Choroid plexus epithelial cell (primary cell): Measurements from ENCODE around the gene PTX3.

ENCODE experiments used
- DNase-seq: peaks from one replicate; pipeline ENCODE4 v3.0.0-alpha.2; 2010; ENCODE audit warnings: low read depth
- H3K4me3 ChIP-seq: 2 replicates; pipeline ENCODE4 v1.5.1; 2011; ENCODE audit warnings: low read depth, mild to moderate bottlenecking, control low read depth, low read length, moderate library complexity
- TF ChIP-seq, protein P1 (sequence below): conservative IDR thresholded peaks from 2 replicates; pipeline ENCODE4 v1.5.1; 2011; ENCODE audit warnings: low read depth, mild to moderate bottlenecking, control low read depth, inconsistent platforms, low read length, moderate library complexity

PTX3 gene

DNA sequence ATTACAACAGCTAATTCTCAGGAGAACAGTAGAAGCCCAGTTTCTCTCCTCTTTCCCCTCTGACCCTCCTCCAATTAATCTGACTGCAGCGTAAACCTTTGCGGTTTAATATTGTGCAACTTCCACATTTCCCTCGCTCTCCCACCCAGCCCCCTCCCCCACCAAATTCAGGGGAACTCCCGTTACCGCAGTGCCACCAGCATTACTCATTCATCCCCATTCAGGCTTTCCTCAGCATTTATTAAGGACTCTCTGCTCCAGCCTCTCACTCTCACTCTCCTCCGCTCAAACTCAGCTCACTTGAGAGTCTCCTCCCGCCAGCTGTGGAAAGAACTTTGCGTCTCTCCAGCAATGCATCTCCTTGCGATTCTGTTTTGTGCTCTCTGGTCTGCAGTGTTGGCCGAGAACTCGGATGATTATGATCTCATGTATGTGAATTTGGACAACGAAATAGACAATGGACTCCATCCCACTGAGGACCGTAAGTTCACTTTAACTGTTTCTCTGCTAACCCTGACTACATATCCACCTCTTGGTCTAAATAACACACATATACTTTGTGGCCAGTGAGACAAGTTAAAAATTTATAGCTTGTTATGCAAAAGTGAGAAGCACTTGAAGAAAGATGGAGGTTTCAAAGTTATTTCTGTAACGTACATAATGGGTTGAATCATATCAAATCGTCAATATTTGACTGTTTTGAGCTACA lies at the start of gene PTX3:
Gene PTX3, plus strand, starts transcription at position 268 of the 709 bp plus-strand sequence. Its CDS starts 84 bp downstream, at position 352.
- H3K4me3 ChIP-seq = peak within 1 kb of the TSS; percentile 71
- TF ChIP-seq, protein P1, sequence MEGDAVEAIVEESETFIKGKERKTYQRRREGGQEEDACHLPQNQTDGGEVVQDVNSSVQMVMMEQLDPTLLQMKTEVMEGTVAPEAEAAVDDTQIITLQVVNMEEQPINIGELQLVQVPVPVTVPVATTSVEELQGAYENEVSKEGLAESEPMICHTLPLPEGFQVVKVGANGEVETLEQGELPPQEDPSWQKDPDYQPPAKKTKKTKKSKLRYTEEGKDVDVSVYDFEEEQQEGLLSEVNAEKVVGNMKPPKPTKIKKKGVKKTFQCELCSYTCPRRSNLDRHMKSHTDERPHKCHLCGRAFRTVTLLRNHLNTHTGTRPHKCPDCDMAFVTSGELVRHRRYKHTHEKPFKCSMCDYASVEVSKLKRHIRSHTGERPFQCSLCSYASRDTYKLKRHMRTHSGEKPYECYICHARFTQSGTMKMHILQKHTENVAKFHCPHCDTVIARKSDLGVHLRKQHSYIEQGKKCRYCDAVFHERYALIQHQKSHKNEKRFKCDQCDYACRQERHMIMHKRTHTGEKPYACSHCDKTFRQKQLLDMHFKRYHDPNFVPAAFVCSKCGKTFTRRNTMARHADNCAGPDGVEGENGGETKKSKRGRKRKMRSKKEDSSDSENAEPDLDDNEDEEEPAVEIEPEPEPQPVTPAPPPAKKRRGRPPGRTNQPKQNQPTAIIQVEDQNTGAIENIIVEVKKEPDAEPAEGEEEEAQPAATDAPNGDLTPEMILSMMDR = no peak
- DNase-seq = peak; percentile 94

DNA sequence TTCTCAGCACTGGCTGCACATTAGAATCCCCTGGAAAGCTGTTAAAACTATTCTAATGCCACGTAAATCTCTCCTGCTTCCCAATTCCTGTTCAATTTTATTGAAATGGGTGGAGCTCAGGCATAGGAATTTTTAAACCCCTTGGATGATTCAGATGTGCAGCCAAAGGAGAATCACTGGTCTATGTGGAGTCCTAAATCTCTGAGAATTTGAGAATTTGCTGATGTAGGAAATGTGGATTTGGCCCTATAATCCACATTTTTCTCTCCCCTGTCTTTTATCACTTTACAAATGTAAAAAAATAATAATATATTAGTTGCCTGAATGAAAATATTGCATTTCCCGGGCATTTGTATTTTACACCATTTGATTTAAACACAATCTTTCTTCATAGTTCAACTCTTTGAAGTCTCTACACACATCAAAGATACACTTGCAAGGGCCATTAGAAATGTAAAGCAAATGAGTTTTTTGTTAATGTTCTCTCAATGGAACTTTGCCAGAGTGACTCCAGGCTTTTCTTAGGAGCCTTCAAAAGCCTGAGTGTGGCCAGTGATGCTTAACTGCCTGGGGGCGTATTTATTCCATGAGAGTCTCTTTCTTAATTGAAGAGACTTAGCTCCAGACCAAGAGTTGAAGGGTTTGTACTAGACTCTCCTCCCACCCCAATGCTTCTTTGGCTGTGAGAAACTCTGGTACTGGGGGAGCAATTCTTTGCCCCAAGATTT lies 48.8 kb upstream of the PTX3 start:
- no peak overlapping the region for H3K4me3 ChIP-seq
- TF ChIP-seq, protein P1 = no peak
- no peak for DNase-seq

DNA sequence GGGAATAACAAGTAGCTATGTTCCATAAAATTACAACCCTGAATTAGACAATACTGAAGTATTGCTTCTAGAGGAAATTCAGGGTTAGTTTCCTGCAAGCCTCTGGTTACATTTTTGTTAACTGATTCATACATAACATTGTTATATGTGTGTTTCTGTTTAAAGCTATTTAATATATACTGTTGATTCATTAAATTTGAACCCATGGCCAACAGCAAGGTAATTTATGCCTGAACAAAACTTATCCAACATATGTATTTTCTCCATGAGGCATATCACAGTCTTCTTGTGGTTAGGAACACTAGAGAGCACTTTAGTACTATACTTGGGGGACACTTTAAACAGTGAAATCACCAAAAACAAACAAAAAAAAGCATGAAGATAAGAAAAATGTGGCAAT lies 47.7 kb upstream of the PTX3 start:
- H3K4me3 ChIP-seq = no peak overlapping the region
- DNase-seq = peak; percentile 42
- TF ChIP-seq, protein P1 = no peak

DNA sequence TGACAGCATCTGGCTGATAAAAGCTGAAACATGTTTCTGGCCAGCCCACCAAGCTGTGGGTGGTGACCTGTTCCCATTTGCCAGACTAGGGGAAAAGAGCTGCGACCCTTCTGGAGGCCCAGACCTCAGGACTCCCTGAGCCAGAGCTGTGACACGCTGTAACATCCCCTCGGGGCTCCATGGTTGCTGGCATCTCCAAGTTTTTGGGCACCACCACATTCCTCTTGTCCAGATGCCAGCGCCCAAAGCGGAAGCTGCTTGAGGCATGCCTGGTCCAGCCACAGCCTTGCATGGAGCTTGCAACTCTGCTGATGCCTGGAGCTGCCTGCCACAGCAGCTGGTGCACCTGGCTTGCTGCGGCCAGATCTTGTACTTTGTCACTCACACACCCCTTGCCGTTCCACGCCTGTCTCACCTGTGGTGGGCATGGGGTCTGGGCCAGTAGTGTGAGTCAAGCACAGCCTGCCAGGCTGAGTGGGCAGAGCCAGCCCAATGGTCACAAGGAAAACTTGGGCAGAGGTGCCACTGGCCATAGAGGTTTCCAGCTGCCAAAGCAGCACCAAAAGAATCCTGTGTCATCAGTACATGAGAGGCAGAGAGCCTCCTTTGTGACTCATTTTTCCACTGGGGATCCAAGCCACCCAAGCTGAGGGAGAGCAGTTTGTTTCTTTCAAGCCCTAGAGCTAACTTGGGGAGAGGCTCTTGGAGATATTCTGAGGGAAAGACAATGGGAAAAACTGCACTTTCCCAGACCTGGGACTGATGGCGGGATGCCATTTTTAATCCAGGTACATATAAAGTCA lies 45.7 kb upstream of the PTX3 start:
- no peak for DNase-seq
- TF ChIP-seq, protein P1 = no peak

DNA sequence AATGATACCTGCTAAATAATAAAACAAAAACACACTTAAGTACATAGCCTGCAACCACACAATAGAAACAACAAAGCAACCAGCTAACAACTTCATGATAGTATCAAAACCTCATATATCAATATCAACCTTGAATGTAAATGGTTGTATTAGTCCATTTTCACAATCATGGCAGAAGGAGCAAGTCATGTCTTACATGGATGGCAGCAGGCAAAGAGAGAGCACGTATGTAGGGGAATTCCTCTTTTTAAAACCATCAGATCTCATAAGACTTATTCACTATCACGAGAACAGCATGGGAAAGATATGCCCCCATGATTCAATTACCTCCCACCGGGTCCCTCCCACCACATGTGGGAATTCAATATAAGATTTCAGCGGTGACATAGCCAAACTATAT lies 44.5 kb upstream of the PTX3 start:
- no peak overlapping the region for H3K4me3 ChIP-seq
- no peak for DNase-seq
- TF ChIP-seq, protein P1 = no peak

More for the DNA sequence above, 45.7 kb upstream of the PTX3 start:
- H3K4me3 ChIP-seq = no peak overlapping the region

DNA sequence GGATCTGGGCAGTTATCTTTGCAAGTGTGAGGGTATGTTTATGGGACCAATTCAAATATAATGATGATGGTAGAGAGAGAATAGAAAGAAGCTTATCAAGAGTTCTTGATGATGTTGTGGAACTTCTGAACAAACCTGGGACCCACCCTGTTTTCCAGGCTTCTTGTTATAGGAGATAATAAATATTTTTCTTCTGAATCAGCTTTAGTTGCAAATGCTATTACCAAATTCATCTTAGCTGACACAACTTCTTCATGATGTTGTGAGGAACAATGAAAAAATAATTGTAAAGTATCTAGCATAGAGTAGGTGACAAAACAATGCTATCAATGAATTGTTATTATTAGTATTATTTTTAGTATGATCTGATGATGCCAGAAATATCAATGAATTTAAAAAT lies 43.5 kb upstream of the PTX3 start:
- TF ChIP-seq, protein P1 = no peak
- H3K4me3 ChIP-seq = no peak overlapping the region
- peak; percentile 25 for DNase-seq
